ENCODE results near the gene ARHGEF11. TPM values are rescaled to one million over a fixed set of nuclear protein-coding genes. Genes with fewer than 3 reads are reported as not detected.
A peak's percentile ranks its signal among the peaks of the same experiment; 100 is the strongest.

Gene ARHGEF11
- total and polyA plus RNA-seq, 2 of the 4 experiments (the other 2 are of a cell fraction), result 16.8 to 17.2 TPM

- H3K4me1 ChIP-seq (ENCODE audit: control insufficient read depth, insufficient read depth, low read length), result no peaks in the 10 kb centered on the region; the same call in 1 of the 2 replicates
- no peak overlapping the region for H3K23ac ChIP-seq (ENCODE audit: low read depth, low read length)
- no peak overlapping the region for H2BK5ac ChIP-seq (ENCODE audit: low read depth, low read length, poor library complexity, severe bottlenecking)
- no peak overlapping the region for H3K27ac ChIP-seq (ENCODE audit: insufficient read depth, low read length)
- no peak overlapping the region for H3K4ac ChIP-seq (ENCODE audit: low read depth, low read length)
- dilution Hi-C loops (cut with HindIII; ENCODE audit: low sequenced_read_pairs, unreplicated experiment) (no loop called here), intact Hi-C loops (cut with micrococcal nuclease) (loop anchor here (1.0 to 10.0 kb wide), 4 partner anchors 48 to 399 kb away; partner anchors contain the start of gene ETV3), in situ Hi-C loops (cut with MboI; ENCODE audit: low sequenced_read_pairs) (loop anchor here (5.0 kb wide), 1 partner anchor 63 kb away; no protein-coding TSS in a partner anchor)
- no peaks in the 10 kb centered on the region for H4K20me1 ChIP-seq (ENCODE audit: insufficient read depth, low read length)
- peak overlapping the region; percentile 26 for H2AFZ ChIP-seq (replicated peaks; ENCODE audit: low read length, poor library complexity)
- no TSS peak for BruUV-seq (replicated peaks)
- no peak overlapping the region for H3K18ac ChIP-seq (ENCODE audit: low read depth, low read length)
- H3K9me1 ChIP-seq (ENCODE audit: insufficient read depth, low read length), result no peaks in the 10 kb centered on the region
- H3K9ac ChIP-seq (ENCODE audit: low read depth, low read length), result no peak overlapping the region
- ChIA-PET POLR2A (ENCODE audit: unreplicated experiment) (interaction anchor here (1.0 kb wide), 1 partner anchor 15 kb away, joined by 4 read pairs; no protein-coding TSS in a partner anchor), CTCF (interaction anchor here (0.5 to 4.7 kb wide), 17 partner anchors 9 to 75 kb away, joined by 3 to 88 read pairs (median 4); partner anchors contain the start of genes ARHGEF11 and ETV3L)
- H3K36me3 ChIP-seq (ENCODE audit: control insufficient read depth, insufficient read depth, low read length), result no peaks in the 10 kb centered on the region
- no peak for DNase-seq
- H3K4me2 ChIP-seq (ENCODE audit: low read depth, low read length), result no peak overlapping the region
- no peak overlapping the region for H2BK20ac ChIP-seq (ENCODE audit: low read depth, low read length)
- no peaks in the 10 kb centered on the region; the same call in 1 of the 2 replicates for H3K27me3 ChIP-seq (ENCODE audit: control insufficient read depth, insufficient read depth, low read length)
- no peak overlapping the region for H4K91ac ChIP-seq (ENCODE audit: insufficient read depth, low read depth, low read length)
- no peak for ATAC-seq (ENCODE audit: low read depth)
- H3K9me3 ChIP-seq (ENCODE audit: control insufficient read depth, insufficient read depth, low read length), result no peaks in the 10 kb centered on the region
- H2AK5ac ChIP-seq (ENCODE audit: low read depth, low read length), result no peak overlapping the region
- H3K79me1 ChIP-seq (ENCODE audit: low read depth in 1 of 2, low read length in 2 of 2), result no peaks in the 10 kb centered on the region
- no peak for TF ChIP-seq BHLHE40 (IDR thresholded peaks at IDR 0.05; ENCODE audit: low read depth, low read length)
- no peak overlapping the region for H2BK15ac ChIP-seq (ENCODE audit: low read depth, low read length)
- H4K8ac ChIP-seq (ENCODE audit: low read depth in 2 of 2, low read length in 2 of 2), result no peak overlapping the region
- no peak overlapping the region for H4K5ac ChIP-seq (ENCODE audit: low read depth, low read length)
- no peak overlapping the region for H2AK9ac ChIP-seq (replicated peaks; ENCODE audit: low read depth, low read length, poor library complexity)
- H3K4me3 ChIP-seq (ENCODE audit: insufficient read depth, low read depth, low read length), result no peak overlapping the region
- H3K56ac ChIP-seq (ENCODE audit: extremely low read depth, insufficient read depth, low read length), result no peak overlapping the region
- no peak overlapping the region for H3K14ac ChIP-seq (replicated peaks; ENCODE audit: low read depth, low read length)
- H2BK120ac ChIP-seq (ENCODE audit: low read depth, low read length), result no peak overlapping the region
- 60% methylated on average over 1 of the region's 9 CpGs; no CpG with 5 or more reads in 1 of the 2 experiments for WGBS, 2 experiments (ENCODE audit: extremely low coverage in 2 of 2, insufficient read length in 1 of 2)
Observed at GRCh38 chr1:157089789-157090188, 44.2 kb upstream of the ARHGEF11 start.

Measured in IMR-90 (cell line).